NAMALWA (cell line): Measurements from ENCODE around the gene KCNAB1.

Experiments
- DNase-seq: peaks from one replicate; pipeline ENCODE4 v3.0.0-alpha.2; 2015; ENCODE audit warnings: low spot score

The KCNAB1 gene

DNA sequence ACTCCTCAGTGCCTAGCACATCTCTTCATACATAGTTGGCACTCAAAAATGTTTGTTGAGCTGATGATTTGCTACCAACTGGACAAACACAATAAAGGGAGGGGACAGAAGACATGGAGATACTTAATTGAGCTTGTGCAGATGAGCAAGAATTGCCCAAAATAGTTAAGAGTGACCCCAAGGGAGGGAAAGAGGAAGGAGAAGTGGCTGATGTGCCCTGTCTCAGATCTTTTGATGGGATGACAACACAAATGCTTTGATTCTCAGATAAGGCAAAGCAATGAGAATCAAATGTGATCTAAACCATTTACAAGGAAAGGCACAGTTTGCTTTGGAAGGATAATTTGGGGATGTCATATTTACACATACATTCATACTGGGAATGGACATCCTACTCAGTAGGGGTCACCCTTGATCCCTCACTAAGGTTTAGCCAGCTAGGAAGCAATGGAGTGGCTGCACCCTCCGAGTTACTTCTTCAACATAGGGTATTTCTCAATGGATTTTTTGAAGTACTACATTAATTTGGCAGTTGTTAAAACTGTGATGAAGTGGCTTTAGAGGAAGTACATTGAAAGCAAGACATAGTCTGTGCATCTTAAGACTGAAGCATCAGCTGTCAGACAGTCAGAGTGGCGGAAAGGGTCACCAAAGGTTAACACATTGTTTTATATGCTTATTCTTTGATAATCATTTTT is 456.4 kb downstream of the KCNAB1 start:
- DNase-seq, result no peak

DNA sequence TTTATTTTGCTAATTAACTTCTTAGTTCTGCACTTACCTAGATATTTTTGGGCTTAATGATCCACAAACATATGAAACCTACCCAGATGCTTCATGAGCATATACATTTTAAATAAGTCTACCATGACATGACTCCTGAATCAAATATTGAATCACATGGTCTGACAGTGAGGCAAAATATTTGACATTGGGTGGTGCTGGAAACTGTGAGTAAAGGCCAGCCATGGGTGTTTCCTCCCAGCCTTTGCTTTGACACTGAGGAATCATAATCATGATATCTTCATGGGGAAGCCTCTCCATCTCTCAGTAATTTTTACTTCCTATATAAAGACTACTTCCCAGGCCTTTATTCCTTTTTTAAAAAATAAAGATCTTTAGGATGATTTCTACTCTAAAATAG is 457.4 kb downstream of the KCNAB1 start:
- DNase-seq, result no peak

DNA sequence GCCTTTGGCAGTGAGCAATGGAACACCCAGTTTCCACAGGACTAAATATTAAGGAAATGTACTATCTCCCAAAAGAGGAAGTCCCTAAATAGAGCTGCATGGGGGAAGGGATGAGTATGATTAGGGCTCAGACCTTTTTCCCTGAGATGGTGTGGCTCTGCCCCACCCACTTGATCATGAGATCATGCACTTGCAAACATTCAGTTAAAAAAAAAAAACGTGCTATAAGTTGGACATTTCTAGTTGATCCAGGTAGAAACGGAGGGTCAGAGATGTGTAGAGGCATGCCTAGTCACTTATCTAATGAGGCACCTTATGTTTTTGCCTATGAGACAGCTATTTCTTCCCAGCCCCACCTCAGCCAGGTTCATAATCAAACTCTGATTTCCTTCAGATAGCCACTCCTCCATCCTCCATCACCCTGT is 459.1 kb downstream of the KCNAB1 start:
- DNase-seq, result no peak

DNA sequence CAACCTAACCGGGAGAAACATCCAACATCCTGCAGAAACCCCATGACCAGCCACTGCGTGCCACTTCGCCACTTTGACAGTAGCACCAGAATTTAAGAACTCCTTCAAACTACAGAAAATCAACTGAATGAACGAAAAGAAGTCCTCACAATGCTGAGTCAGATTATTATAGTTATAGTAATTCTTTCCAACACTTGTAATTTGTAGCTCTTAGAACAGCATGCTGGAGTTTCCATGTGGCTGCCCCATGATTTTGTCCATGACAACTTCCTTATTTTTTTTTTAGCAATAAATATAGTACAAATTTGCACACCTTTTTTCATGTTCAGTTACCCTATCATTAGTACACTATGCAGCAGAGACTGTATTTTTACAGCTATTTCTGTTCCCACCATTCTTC is 460.7 kb downstream of the KCNAB1 start:
- no peak for DNase-seq

DNA sequence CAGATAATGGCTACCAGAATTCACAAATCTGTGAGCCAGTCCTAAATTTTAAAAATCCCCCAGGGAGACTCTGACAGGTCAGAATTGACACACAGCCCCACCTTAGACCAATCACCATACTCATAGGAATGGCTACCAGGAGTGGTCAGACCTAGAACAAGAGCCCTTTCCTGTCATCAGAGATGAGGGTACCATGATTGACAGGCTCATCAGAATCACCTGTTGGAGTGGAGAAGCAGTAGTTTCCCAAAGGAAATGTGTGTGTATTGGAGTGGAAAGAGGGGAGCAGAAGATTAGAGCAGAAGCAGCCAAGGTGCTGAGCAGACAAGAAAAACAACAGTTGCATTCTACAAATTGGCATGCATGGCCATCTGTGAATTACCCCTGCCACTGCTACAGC is 461.6 kb downstream of the KCNAB1 start:
- DNase-seq, result no peak

DNA sequence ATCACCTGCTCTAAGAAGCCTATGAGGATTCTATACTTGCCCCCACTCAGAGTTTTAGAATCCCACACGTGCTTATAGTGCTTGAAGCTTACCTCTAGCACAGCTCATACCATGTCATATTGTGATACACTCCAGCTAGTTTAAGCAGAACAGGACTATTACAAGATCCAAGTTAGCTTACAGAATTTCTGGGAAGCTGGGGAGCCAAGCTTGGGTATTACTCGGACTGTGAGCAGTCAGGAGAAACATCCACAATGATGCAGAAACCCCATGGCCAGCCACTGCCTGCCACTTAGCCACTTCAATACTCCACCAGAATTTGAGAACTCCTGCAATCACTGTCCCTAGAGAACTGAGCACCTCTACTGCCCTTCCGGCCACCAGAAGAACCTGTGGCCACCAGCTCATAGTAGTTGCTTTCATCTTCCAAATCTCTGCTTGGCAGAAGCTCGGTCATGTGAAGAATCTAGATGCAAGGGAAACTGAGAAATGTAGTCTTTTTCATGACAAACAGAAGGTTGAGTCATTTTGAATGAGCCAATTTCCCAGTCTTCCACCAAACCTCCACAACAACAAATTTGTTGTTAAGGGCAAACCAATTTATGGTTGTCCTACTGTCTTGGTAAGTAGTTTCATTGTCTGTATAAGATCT is 462.3 kb downstream of the KCNAB1 start:
- no peak for DNase-seq

DNA sequence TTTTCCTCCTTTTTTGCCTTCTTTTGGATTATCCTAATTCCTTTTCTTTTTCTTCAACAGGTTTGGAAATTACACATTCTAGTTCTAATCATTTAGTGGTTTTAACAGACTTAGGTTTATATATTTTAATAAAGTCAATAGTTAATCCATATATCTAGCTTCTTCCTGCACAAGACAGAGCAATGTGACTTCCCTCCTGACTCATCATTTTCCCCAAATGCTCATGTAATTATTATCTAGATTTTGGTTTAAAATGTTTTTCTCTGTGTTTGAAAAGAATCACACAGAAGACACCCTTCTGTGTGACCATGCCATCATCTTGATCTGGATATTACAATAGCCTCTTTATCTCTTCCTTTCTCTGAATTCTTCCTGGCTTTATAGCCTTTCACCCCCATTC is 463.1 kb downstream of the KCNAB1 start:
- no peak for DNase-seq

DNA sequence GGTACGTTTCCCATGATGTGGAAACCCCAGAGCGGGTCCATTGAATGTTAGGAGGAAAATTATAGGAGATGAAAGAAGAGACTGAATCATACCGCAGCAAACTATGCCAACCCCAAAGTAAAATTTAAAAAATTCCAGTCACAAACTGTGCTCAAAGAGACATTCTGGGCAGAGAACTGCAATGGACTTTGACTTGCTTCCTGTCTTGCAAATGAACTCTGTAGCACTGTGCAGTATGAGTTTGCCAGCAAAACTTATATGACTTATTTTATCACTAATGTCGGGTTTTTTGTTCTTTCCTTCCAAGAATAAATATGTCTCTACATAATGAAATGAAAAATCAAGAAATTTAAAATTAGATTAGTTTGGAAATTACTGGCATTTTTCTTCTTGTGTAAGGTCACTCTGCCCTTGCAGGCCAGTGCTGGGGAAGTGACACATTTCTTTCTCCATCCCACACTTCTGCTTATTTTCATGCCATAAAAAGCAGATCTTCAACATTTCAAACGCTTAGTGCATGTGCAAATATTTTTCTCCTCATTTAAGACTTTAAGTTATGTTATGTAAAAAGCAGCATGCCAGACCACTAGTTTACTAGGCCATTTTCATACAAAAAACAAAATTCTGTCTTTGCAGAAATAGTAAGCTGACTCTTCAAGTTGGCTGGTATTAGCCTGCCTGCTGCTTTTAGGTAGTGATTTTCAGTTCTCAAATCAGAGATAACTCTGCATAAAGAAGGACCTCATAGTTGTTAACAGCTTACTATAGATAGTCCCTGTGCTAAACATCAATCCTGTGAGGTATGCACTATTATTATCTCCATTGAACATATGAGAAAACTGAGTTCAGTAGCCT is 466.8 kb downstream of the KCNAB1 start:
- DNase-seq, result no peak

DNA sequence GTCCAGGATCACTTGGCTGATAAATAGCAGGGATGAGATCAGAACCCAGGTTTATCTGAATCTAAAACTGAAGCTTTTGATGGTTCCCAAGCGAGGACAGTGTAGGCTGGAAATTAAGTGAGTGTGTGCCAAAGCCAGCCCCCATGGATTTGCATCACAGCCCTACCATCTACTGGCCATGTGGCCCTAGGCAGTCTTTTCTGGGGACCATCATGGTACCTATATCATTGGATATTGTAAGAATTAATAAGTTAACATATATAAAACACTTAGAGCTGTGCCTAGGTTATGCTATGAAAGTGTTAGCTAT is 467.3 kb downstream of the KCNAB1 start:
- no peak for DNase-seq
